GM12801 (cell line): ENCODE measurements around the gene UBE2G2.

Experiments used
- CTCF ChIP-seq: IDR thresholded peaks from one replicate; pipeline ENCODE4 v1.5.1; 2011; ENCODE audit warnings: control low read depth; ENCODE audit not compliant: insufficient read length; ENCODE audit errors: extremely low read depth

The UBE2G2 gene

DNA sequence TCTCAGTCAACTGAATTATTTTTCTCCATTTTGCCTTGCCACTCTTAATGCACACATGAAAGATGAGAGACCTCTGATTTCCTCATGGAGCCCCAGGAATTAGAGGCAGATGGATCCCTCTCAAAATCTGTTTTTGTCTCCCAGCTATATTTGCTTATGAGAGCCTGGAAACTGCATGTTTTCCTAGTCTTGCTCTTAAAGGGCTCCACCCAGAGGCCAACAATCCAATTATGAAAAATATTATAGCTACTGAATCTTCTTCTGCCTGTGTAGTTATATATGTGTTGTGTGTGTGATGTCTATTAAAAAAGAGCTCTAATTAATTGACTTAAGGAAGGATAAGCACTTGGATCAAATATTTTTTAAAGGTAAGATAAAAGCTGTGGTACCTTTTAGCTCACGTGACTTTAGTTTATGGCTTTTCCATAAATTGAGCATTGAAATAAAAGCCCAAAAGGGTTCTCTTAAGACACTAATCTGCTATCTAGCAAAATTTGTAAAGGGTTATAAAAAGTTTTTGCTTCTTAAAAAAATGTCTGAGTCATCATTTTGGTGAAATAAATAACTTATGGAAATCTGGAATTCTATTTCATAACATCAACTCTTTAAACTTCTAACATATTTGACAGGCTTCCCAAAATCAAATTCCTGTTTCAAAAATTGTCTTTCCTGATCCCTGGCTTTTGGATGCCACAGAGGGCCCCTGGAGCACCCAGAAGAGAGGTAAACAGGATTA lies 59.0 kb downstream of the UBE2G2 start:
- no peak for TF ChIP-seq CTCF

DNA sequence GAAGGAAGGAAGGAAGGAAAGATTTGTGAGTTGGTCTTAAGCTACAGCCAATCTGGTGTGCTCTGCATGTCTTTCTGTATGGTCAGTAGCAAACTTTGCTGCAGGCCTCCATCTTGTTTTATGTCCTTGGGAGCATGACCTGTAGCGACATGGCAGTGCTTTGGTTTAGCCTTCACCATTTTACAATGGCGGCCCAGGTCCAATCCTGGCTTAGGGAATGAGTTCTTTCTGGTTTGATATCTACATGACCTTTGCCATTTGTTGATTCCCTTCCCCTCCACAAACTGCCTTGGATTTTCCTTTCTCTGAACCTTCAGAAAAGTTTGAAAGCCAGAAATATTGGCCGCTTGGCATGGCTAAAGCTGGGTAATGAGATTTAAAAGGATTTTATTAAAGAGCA lies 59.7 kb downstream of the UBE2G2 start:
- TF ChIP-seq CTCF, result no peak

GRCh38 chr21:44740742-44741141 lies 60.9 kb downstream of the UBE2G2 start:
- TF ChIP-seq CTCF, result no peak

GRCh38 chr21:44739316-44739715 lies 62.3 kb downstream of the UBE2G2 start:
- TF ChIP-seq CTCF, result no peak

DNA sequence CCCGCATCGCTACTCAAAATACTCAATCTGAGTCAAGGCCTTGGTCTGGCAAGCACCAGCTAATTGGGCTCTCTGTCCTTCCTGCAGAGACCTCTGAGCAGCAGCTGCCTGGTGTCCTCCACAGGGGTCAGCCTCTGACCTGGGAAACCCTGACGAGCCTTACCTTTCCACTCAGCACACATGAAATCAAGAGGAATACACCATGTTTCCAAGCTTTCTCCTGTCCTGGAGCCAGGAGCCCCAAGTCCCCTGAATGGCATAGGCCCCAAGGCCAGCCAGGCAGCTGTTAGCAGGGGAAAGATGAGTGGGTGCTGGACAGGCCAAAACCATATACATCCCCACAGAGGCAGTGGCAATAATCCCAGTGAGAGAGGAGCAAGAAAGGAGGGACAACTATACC lies 63.0 kb downstream of the UBE2G2 start:
- TF ChIP-seq CTCF, result no peak

GRCh38 chr21:44737706-44738354 lies 63.8 kb downstream of the UBE2G2 start:
- no peak for TF ChIP-seq CTCF

- no peak for TF ChIP-seq CTCF
Measured at GRCh38 chr21:44736291-44737004, 65.2 kb downstream of the UBE2G2 start.
